Smooth muscle cell (in vitro differentiated cells): ENCODE results near the gene LEMD2. TPM values are rescaled to one million over a fixed set of nuclear protein-coding genes. Genes with fewer than 3 reads are reported as not detected.

Source experiments
- DNase-seq: peaks from one replicate; lab custom pipeline; 2025; ENCODE audit not compliant: unreplicated experiment; lab: John Stamatoyannopoulos, UW
- H2AFZ ChIP-seq: fragments of 200-600 bp; sonication (generic); 2 replicates; pipeline ENCODE4 v1.6.0; 2016; ENCODE audit warnings: antibody characterized with exemption, low read depth, mild to moderate bottlenecking
- H3F3A ChIP-seq: fragments of 200-600 bp; sonication (generic); 2 replicates; pipeline ENCODE4 v1.6.0; 2017; ENCODE audit warnings: antibody characterized with exemption, low read depth
- H3K27ac ChIP-seq: fragments of 200-600 bp; sonication (generic); 2 replicates; pipeline ENCODE4 v1.5.1; 2016; ENCODE audit warnings: low read depth, mild to moderate bottlenecking
- H3K27me3 ChIP-seq: fragments of 200-600 bp; sonication (generic); 2 replicates; pipeline ENCODE4 v1.6.1; 2016; ENCODE audit warnings: low read depth, mild to moderate bottlenecking
- H3K36me3 ChIP-seq: fragments of 200-600 bp; sonication (generic); 2 replicates; pipeline ENCODE4 v1.5.1; 2016; ENCODE audit warnings: low read depth
- H3K4me1 ChIP-seq: fragments of 200-600 bp; sonication (generic); 2 replicates; pipeline ENCODE4 v1.5.1; 2016; ENCODE audit warnings: low read depth
- H3K4me2 ChIP-seq: fragments of 200-600 bp; sonication (generic); 2 replicates; pipeline ENCODE4 v1.6.0; 2016; ENCODE audit warnings: mild to moderate bottlenecking
- H3K4me3 ChIP-seq: fragments of 200-600 bp; sonication (generic); 2 replicates; pipeline ENCODE4 v1.5.1; 2016; ENCODE audit warnings: mild to moderate bottlenecking
- H3K79me2 ChIP-seq: fragments of 200-600 bp; sonication (generic); 2 replicates; pipeline ENCODE4 v1.6.0; 2016; ENCODE audit warnings: low read depth, mild to moderate bottlenecking
- H3K9ac ChIP-seq: fragments of 200-600 bp; sonication (generic); 2 replicates; pipeline ENCODE4 v1.6.0; 2016; ENCODE audit warnings: low read depth
- H3K9me3 ChIP-seq: fragments of 200-600 bp; sonication (generic); replicated peaks from 2 replicates; pipeline ENCODE4 v1.5.1; 2016; ENCODE audit warnings: low read depth
- H4K20me1 ChIP-seq: fragments of 200-600 bp; sonication (generic); 2 replicates; pipeline ENCODE4 v1.6.0; 2016; ENCODE audit warnings: low read depth
- CTCF ChIP-seq: fragments of 200-600 bp; sonication (generic); IDR thresholded peaks from 2 replicates; pipeline ENCODE4 v1.5.1; 2017; ENCODE audit warnings: borderline replicate concordance, mild to moderate bottlenecking, antibody characterized with exemption; ENCODE audit not compliant: insufficient read depth, poor library complexity, severe bottlenecking
- WGBS: methylation state at CpG from one replicate; pipeline ENCODE4 v1.1.7; 2016; ENCODE audit warnings: low lambda C conversion rate; 5-methylcytosine and 5-hydroxymethylcytosine counted together
- polyA plus RNA-seq: library from polyadenylated mRNA; unstranded; fragments of >200 nt; fragmentation: Nextera tagmentation; extraction: Ambion mirVana; gene quantifications from 2 replicates; pipeline ENCODE4 v1.2.1, GENCODE V29; 2016
- total RNA-seq: library from RNA; depleted of rRNA; stranded (reverse); fragments of >200 nt; gene quantifications from 2 replicates; pipeline ENCODE4 v1.2.3, GENCODE V29; 2014

The LEMD2 gene
- total and polyA plus RNA-seq, 2 experiments from 2014 or later: 48.8 to 87.3 TPM

GRCh38 chr6:33744001-33744848, 44.7 kb downstream of the LEMD2 start:
- H3K27ac ChIP-seq: no peak overlapping the region
- H3K27me3 ChIP-seq: no peaks in the 10 kb centered on the region
- H4K20me1 ChIP-seq: peaks cover 3% of the 10 kb centered on the region
- H3K4me3 ChIP-seq: no peak overlapping the region
- no peak overlapping the region for H2AFZ ChIP-seq
- no peak overlapping the region for H3K9ac ChIP-seq
- H3F3A ChIP-seq: peaks cover 3% of the 10 kb centered on the region
- H3K4me1 ChIP-seq: peaks cover 37% of the 10 kb centered on the region
- peak; percentile 83 for TF ChIP-seq CTCF
- no peaks in the 10 kb centered on the region for H3K79me2 ChIP-seq
- peak; percentile 36 for DNase-seq
- peak overlapping the region; percentile 77 for H3K4me2 ChIP-seq
- H3K9me3 ChIP-seq: no peaks in the 10 kb centered on the region
- 41% methylated on average over 11 of the region's 11 CpGs for WGBS
- H3K36me3 ChIP-seq: no peaks in the 10 kb centered on the region

GRCh38 chr6:33742837-33743236, 46.1 kb downstream of the LEMD2 start:
- no peaks in the 10 kb centered on the region for H3K27me3 ChIP-seq
- WGBS: 81% methylated on average over 7 of the region's 7 CpGs

GRCh38 chr6:33742092-33742491, 46.8 kb downstream of the LEMD2 start:
- Histone ChIP-seq H3F3A (peaks cover 3% of the 10 kb centered on the region), H3K79me2 (no peaks in the 10 kb centered on the region), H2AFZ (no peak overlapping the region), H3K27ac (no peak overlapping the region), H3K9me3 (no peaks in the 10 kb centered on the region), H3K36me3 (no peaks in the 10 kb centered on the region), H3K9ac (no peak overlapping the region), H3K4me1 (peaks cover 26% of the 10 kb centered on the region), H3K4me3 (no peak overlapping the region), H3K4me2 (no peak overlapping the region), H3K27me3 (no peaks in the 10 kb centered on the region), H4K20me1 (peaks cover 3% of the 10 kb centered on the region)
- no peak for TF ChIP-seq CTCF
- WGBS: 74% methylated on average over 9 of the region's 9 CpGs
- no peak for DNase-seq

More at GRCh38 chr6:33742837-33743236, 46.1 kb downstream of the LEMD2 start:
- Histone ChIP-seq H3F3A (peaks cover 3% of the 10 kb centered on the region), H3K9me3 (no peaks in the 10 kb centered on the region), H3K4me3 (no peak overlapping the region), H3K4me2 (no peak overlapping the region), H3K36me3 (no peaks in the 10 kb centered on the region), H4K20me1 (peaks cover 3% of the 10 kb centered on the region), H3K4me1 (peaks cover 33% of the 10 kb centered on the region), H3K79me2 (no peaks in the 10 kb centered on the region), H3K27ac (no peak overlapping the region), H2AFZ (no peak overlapping the region), H3K9ac (no peak overlapping the region)
- no peak for DNase-seq
- TF ChIP-seq CTCF: no peak
